ENCODE results near the gene TLDC2.

GRCh38 chr20:36826554-36827244 is 49.2 kb upstream of the TLDC2 start:
- TF ChIP-seq CTCF (IDR thresholded peaks at IDR 0.05; ENCODE audit: insufficient read depth, low read length) (no peak), POLR2AphosphoS5 (IDR thresholded peaks at IDR 0.05; ENCODE audit: low read depth) (no peak), REST (IDR thresholded peaks at IDR 0.05; ENCODE audit: insufficient replicate concordance, low read depth) (no peak), GABPA (IDR thresholded peaks at IDR 0.05; ENCODE audit: low read depth) (no peak), SPI1 (IDR thresholded peaks at IDR 0.05; ENCODE audit: borderline replicate concordance, low read depth) (no peak)
